Endodermal cell (in vitro differentiated cells): ENCODE results near the gene FERMT2. TPM values are rescaled to one million over a fixed set of nuclear protein-coding genes. Genes with fewer than 3 reads are reported as not detected.

Source experiments
- DNase-seq: peaks from one replicate; pipeline ENCODE4 v3.0.0-alpha.2; 2017
- H3K27ac ChIP-seq: 2 replicates; pipeline ENCODE4 v1.5.1; 2013; ENCODE audit warnings: mild to moderate bottlenecking, low read depth, low read length, moderate library complexity
- H3K27me3 ChIP-seq: 2 replicates; pipeline ENCODE4 v1.6.1; 2013; ENCODE audit warnings: mild to moderate bottlenecking, low read length, moderate library complexity; ENCODE audit not compliant: insufficient read depth, control insufficient read depth, poor library complexity, severe bottlenecking
- H3K36me3 ChIP-seq: 2 replicates; pipeline ENCODE4 v1.7.0; 2013; ENCODE audit warnings: mild to moderate bottlenecking, low read length, moderate library complexity; ENCODE audit not compliant: control insufficient read depth, insufficient read depth
- H3K4me1 ChIP-seq: one replicate; pipeline ENCODE4 v1.7.0; 2013; ENCODE audit warnings: low read length; ENCODE audit not compliant: control insufficient read depth, insufficient read depth
- H3K4me3 ChIP-seq: 2 replicates; pipeline ENCODE4 v1.5.1; 2013; ENCODE audit warnings: mild to moderate bottlenecking, low read length, moderate library complexity
- H3K9ac ChIP-seq: 2 replicates; pipeline ENCODE4 v1.6.1; 2013; ENCODE audit warnings: mild to moderate bottlenecking, low read length, moderate library complexity; ENCODE audit not compliant: poor library complexity, severe bottlenecking; ENCODE audit errors: extremely low read depth
- H3K9me3 ChIP-seq: 2 replicates; pipeline ENCODE4 v1.6.1; 2013; ENCODE audit warnings: mild to moderate bottlenecking, low read length, moderate library complexity; ENCODE audit not compliant: control insufficient read depth
- H3K27ac Mint-ChIP-seq: 2 replicates; pipeline ENCODE4 v1.8.0; 2020; ENCODE audit warnings: mixed read lengths
- H3K27me3 Mint-ChIP-seq: 2 replicates; pipeline ENCODE4 v1.8.0; 2021; ENCODE audit warnings: mild to moderate bottlenecking, mixed read lengths; ENCODE audit not compliant: insufficient read depth
- H3K36me3 Mint-ChIP-seq: 2 replicates; pipeline ENCODE4 v1.8.0; 2020; ENCODE audit warnings: low read depth, mixed read lengths
- H3K4me1 Mint-ChIP-seq: 2 replicates; pipeline ENCODE4 v1.8.0; 2020; ENCODE audit warnings: mixed read lengths
- H3K4me3 Mint-ChIP-seq: 2 replicates; pipeline ENCODE4 v1.8.0; 2020; ENCODE audit warnings: mild to moderate bottlenecking, moderate library complexity, mixed read lengths
- H3K9me3 Mint-ChIP-seq: 2 replicates; pipeline ENCODE4 v1.8.0; 2020; ENCODE audit warnings: mild to moderate bottlenecking, mixed read lengths
- WGBS, 2 experiments: methylation state at CpG; one replicate each; pipeline versions ENCODE4 v1.1.5 to v1.1.7; 2013; ENCODE audit warnings: missing lambda C conversion rate in 2 of 2, mixed read lengths in 1 of 2; ENCODE audit not compliant: insufficient coverage in 1 of 2, insufficient read length in 1 of 2; 5-methylcytosine and 5-hydroxymethylcytosine counted together
- total RNA-seq, 2 donors: library from RNA; stranded (reverse); fragmentation: NEBNext Ultra II Directional in 1 of 2; extraction: Animal tissue kit (Norgen Biotek cat#: 25700) in 1 of 2; gene quantifications; 2 replicates in 1 of 2; 3 replicates in 1 of 2; pipeline ENCODE4 v1.2.1, GENCODE V29; 2021
- TF ChIP-seq, protein P1 (sequence below): fragments of 200-600 bp; sonication (generic); conservative IDR thresholded peaks from 2 replicates; pipeline ENCODE4 v1.5.0; 2021; ENCODE audit warnings: antibody characterized with exemption, mild to moderate bottlenecking

FERMT2 gene
- total RNA-seq, 2 donors from 2014 or later, result 350 to 377 TPM

DNA sequence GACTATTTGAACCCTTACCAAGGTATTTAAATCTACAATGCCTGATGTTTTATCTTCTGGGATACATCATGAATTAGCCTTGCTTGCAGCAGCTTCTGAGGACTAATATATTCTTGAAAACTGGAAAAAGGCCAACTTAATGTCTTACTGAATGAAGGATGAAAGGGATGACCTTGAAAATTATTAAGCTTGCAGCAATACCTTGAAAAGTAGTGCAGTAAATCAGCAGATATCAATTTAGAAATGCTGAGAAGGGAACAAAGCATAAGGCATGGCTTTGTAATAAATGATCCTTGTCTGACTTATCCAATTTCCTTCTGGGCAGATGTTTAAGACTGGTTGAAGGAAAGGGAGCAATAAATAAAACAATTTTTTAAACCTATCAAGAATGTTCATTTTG lies 37.3 kb upstream of the FERMT2 start:
- no peaks in the 10 kb centered on the region for H3K27me3 ChIP-seq
- no peaks in the 10 kb centered on the region for H3K4me1 ChIP-seq
- no peaks in the 10 kb centered on the region for H3K36me3 ChIP-seq
- TF ChIP-seq, protein P1, sequence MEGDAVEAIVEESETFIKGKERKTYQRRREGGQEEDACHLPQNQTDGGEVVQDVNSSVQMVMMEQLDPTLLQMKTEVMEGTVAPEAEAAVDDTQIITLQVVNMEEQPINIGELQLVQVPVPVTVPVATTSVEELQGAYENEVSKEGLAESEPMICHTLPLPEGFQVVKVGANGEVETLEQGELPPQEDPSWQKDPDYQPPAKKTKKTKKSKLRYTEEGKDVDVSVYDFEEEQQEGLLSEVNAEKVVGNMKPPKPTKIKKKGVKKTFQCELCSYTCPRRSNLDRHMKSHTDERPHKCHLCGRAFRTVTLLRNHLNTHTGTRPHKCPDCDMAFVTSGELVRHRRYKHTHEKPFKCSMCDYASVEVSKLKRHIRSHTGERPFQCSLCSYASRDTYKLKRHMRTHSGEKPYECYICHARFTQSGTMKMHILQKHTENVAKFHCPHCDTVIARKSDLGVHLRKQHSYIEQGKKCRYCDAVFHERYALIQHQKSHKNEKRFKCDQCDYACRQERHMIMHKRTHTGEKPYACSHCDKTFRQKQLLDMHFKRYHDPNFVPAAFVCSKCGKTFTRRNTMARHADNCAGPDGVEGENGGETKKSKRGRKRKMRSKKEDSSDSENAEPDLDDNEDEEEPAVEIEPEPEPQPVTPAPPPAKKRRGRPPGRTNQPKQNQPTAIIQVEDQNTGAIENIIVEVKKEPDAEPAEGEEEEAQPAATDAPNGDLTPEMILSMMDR, result no peak
- H3K27ac ChIP-seq, result no peak overlapping the region
- no peaks in the 10 kb centered on the region for H3K9me3 Mint-ChIP-seq
- no peak for DNase-seq
- no peak overlapping the region for H3K27ac Mint-ChIP-seq
- H3K36me3 Mint-ChIP-seq, result no peaks in the 10 kb centered on the region
- no peaks in the 10 kb centered on the region for H3K4me1 Mint-ChIP-seq
- H3K9ac ChIP-seq, result no peak overlapping the region
- H3K4me3 Mint-ChIP-seq, result no peak overlapping the region
- H3K4me3 ChIP-seq, result no peak overlapping the region
- no peaks in the 10 kb centered on the region for H3K9me3 ChIP-seq
- no peaks in the 10 kb centered on the region for H3K27me3 Mint-ChIP-seq

DNA sequence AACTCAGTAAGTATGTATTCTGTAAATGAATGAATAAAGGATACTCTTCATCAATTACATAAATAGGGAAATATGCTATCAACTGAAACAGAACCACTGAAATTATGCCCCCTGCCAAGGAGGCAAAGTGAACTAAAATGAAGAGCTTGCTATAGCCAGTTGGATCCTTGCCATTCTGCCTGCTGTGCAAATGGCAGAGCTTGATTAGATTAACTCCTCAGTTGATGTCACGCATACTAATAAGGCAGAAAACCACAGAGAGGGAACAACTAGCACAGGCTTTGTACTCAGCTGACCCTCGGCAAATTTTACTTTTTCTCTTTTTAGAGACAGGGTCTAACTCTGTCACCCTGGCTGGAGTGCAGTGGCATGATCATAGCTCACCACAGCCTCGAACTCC lies 36.7 kb upstream of the FERMT2 start:
- no peak overlapping the region for H3K27ac ChIP-seq
- TF ChIP-seq, protein P1, result no peak
- Mint-ChIP-seq H3K9me3 (no peaks in the 10 kb centered on the region), H3K36me3 (no peaks in the 10 kb centered on the region), H3K4me1 (no peaks in the 10 kb centered on the region), H3K27ac (no peak overlapping the region), H3K27me3 (no peaks in the 10 kb centered on the region), H3K4me3 (no peak overlapping the region)
- no peak overlapping the region for H3K4me3 ChIP-seq
- no peaks in the 10 kb centered on the region for H3K9me3 ChIP-seq
- H3K4me1 ChIP-seq, result no peaks in the 10 kb centered on the region
- 68 to 81% methylated on average over 3 of the region's 3 CpGs for whole genome bisulfite sequencing, 2 experiments
- H3K36me3 ChIP-seq, result no peaks in the 10 kb centered on the region
- H3K27me3 ChIP-seq, result no peaks in the 10 kb centered on the region
- no peak for DNase-seq
- no peak overlapping the region for H3K9ac ChIP-seq

DNA sequence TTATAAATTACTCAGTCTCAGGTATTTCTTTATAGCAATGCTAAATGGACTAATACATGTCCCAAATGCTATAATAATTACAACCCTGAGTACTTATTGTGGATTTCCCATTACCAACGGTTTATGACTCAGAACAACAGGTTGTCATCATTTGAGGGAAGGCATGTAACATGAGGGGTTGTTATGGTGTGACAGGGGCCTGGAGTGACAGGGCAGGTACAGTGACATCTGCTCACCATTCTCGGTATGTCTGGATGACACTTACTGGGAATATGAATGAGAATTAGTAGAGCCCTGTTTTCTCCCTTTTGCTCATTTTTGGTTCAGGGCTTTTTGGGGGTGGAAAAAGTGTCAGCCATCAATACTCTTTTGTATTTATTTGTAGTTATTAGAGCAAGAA lies 36.2 kb upstream of the FERMT2 start:
- no peaks in the 10 kb centered on the region for H3K4me1 ChIP-seq
- Mint-ChIP-seq H3K36me3 (no peaks in the 10 kb centered on the region), H3K4me1 (no peaks in the 10 kb centered on the region), H3K4me3 (no peak overlapping the region), H3K27me3 (no peaks in the 10 kb centered on the region), H3K27ac (no peak overlapping the region), H3K9me3 (no peaks in the 10 kb centered on the region)
- no peak overlapping the region for H3K4me3 ChIP-seq
- DNase-seq, result no peak
- H3K9ac ChIP-seq, result no peak overlapping the region
- H3K27me3 ChIP-seq, result no peaks in the 10 kb centered on the region
- H3K36me3 ChIP-seq, result no peaks in the 10 kb centered on the region
- WGBS, 2 experiments, result 50 to 72% methylated on average over 1 to 2 of the region's 2 CpGs
- H3K27ac ChIP-seq, result no peak overlapping the region
- TF ChIP-seq, protein P1, result no peak
- H3K9me3 ChIP-seq, result no peaks in the 10 kb centered on the region
